Fibroblast of villous mesenchyme (primary cell): Measurements from ENCODE around the gene RNF8. TPM values are rescaled to one million over a fixed set of nuclear protein-coding genes. Genes with fewer than 3 reads are reported as not detected.
"Not testable (repeated sequence)": the region's sequence is repeated elsewhere in the genome, so short reads cannot be mapped to it uniquely, and the experiment has no call there.

Experiments used
- DNase-seq: peaks from one replicate; pipeline ENCODE4 v3.0.0-alpha.2; 2010; ENCODE audit warnings: low read depth
- H3K4me3 ChIP-seq: 2 replicates; pipeline ENCODE4 v1.5.1; 2011; ENCODE audit warnings: low read depth, mild to moderate bottlenecking, low read length
- CTCF ChIP-seq: IDR thresholded peaks from 2 replicates; pipeline ENCODE4 v1.5.1; 2012; ENCODE audit warnings: low read depth, mild to moderate bottlenecking, low read length; ENCODE audit not compliant: insufficient read depth
- total RNA-seq: library from RNA; depleted of rRNA; stranded (reverse); fragments of >200 nt; gene quantifications from 2 replicates; pipeline ENCODE4 v1.2.3, GENCODE V29; 2012

The RNF8 gene
- total RNA-seq, 1 donor, result 22.5 TPM

DNA sequence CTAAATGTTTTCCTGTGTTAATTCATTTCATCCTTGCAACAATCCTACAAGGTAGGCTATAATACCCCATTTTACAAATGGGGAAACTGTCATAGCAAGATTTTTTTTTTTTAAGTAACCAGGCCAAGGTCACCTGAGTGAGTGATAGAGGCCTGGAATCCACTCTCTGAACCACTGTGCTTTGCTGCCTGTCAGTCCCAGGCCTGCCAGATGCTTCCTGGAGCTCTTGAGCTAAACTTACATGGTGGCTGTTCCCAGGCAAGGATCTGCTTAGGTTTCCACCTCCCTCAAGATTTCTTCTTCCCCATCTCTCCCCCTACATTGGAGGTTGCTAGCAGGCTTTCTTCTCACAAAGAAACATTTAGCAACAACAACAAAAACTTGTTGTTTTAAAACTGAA, 32.7 kb upstream of the RNF8 start:
- TF ChIP-seq CTCF, result no peak
- DNase-seq, result no peak
- H3K4me3 ChIP-seq, result no peak overlapping the region

GRCh38 chr6:37321516-37322415, 32.0 kb upstream of the RNF8 start:
- TF ChIP-seq CTCF, result no peak
- no peak for DNase-seq
- H3K4me3 ChIP-seq, result no peak overlapping the region

- no peak overlapping the region for H3K4me3 ChIP-seq
- peak; percentile 88 for DNase-seq
- TF ChIP-seq CTCF, result no peak
These were observed 30.2 kb upstream of the RNF8 start for GRCh38 chr6:37323580-37323979.

GRCh38 chr6:37324131-37325033, 29.4 kb upstream of the RNF8 start:
- H3K4me3 ChIP-seq, result no peak overlapping the region
- no peak for TF ChIP-seq CTCF
- no peak for DNase-seq

GRCh38 chr6:37330345-37330744, 23.4 kb upstream of the RNF8 start:
- DNase-seq, H3K4me3 ChIP-seq: not testable (repeated sequence)

DNA sequence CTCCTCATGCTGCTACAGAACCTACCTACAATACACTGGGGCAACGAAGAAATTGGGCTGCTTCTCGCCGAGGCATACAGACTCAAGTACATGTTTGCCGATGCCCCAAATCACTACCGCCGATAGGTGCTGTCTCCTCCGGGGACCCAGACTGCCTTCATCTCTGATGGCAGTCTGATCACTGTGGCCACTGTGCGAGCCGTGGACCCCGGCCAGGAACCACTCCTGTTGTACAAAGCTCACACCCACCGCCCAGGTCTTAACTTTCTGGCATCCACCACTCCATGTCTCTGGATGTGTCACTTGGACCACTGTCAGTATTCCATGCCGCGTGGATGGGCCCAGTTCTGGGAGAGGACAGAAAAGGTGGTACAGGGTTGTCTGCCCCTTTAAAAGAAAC, 22.7 kb upstream of the RNF8 start:
- TF ChIP-seq CTCF, result no peak
- H3K4me3 ChIP-seq, result no peak overlapping the region

GRCh38 chr6:37332894-37333293, 20.9 kb upstream of the RNF8 start:
- DNase-seq, result no peak
- TF ChIP-seq CTCF, result no peak
- H3K4me3 ChIP-seq, result no peak overlapping the region

More for the DNA sequence above, 22.7 kb upstream of the RNF8 start:
- DNase-seq, result no peak
